HL-60 (cell line): ENCODE results near the gene RHBDD3.

Experiments used
- DNase-seq, 2 experiments: peaks; one replicate each; pipeline ENCODE4 v3.0.0-alpha.2; 2010 to 2020; ENCODE audit warnings: low read depth in 1 of 2, low spot score in 1 of 2
- H3K27ac ChIP-seq: fragments of 250-450 bp; sonication (Bioruptor Pico); replicated peaks from 2 replicates; pipeline ENCODE4 v1.5.1; 2020; ENCODE audit warnings: mild to moderate bottlenecking, moderate library complexity
- H3K27me3 ChIP-seq: fragments of 250-450 bp; sonication (Bioruptor Pico); 2 replicates; pipeline ENCODE4 v1.5.1; 2021; ENCODE audit warnings: mild to moderate bottlenecking, moderate library complexity; ENCODE audit not compliant: insufficient read depth, poor library complexity, severe bottlenecking
- H3K4me3 ChIP-seq: replicated peaks from 2 replicates; pipeline ENCODE4 v1.5.1; 2011; ENCODE audit warnings: mild to moderate bottlenecking, control low read depth, low read length; ENCODE audit not compliant: insufficient read depth
- CTCF ChIP-seq: IDR thresholded peaks from one replicate; pipeline ENCODE4 v1.5.1; 2011; ENCODE audit warnings: low read length, control low read depth, inconsistent platforms; ENCODE audit not compliant: insufficient read depth
- GABPA ChIP-seq: IDR thresholded peaks from 2 replicates; pipeline ENCODE4 v1.6.1; 2012; ENCODE audit warnings: low read depth
- POLR2AphosphoS5 ChIP-seq: IDR thresholded peaks from 2 replicates; pipeline ENCODE4 v1.6.1; 2012; ENCODE audit warnings: low read depth
- REST ChIP-seq: IDR thresholded peaks from 2 replicates; pipeline ENCODE4 v1.6.1; 2012; ENCODE audit warnings: low read depth; ENCODE audit not compliant: insufficient replicate concordance
- SPI1 ChIP-seq: IDR thresholded peaks from 2 replicates; pipeline ENCODE4 v1.6.1; 2012; ENCODE audit warnings: low read depth, mild to moderate bottlenecking, borderline replicate concordance

RHBDD3 gene

GRCh38 chr22:29260031-29260560 lies 7.7 kb downstream of the RHBDD3 start:
- TF ChIP-seq POLR2AphosphoS5 (no peak), GABPA (no peak), CTCF (no peak), SPI1 (no peak), REST (no peak)
- no peak overlapping the region for H3K27ac ChIP-seq
- no peaks in the 10 kb centered on the region for H3K27me3 ChIP-seq
- DNase-seq = no peak
- H3K4me3 ChIP-seq = no peak overlapping the region

- TF ChIP-seq POLR2AphosphoS5 (no peak), SPI1 (no peak), REST (no peak), CTCF (no peak), GABPA (no peak)
- H3K4me3 ChIP-seq = no peak overlapping the region
- no peaks in the 10 kb centered on the region for H3K27me3 ChIP-seq
- H3K27ac ChIP-seq = no peak overlapping the region
- no peak for DNase-seq
Measured at GRCh38 chr22:29259253-29259899, 8.4 kb downstream of the RHBDD3 start.

GRCh38 chr22:29258407-29259252 lies 9.2 kb downstream of the RHBDD3 start:
- TF ChIP-seq CTCF = no peak
- Histone ChIP-seq H3K4me3 (no peak overlapping the region), H3K27ac (no peak overlapping the region), H3K27me3 (no peaks in the 10 kb centered on the region)
- no peak for DNase-seq
